Renal cortex interstitium (tissue), 11 donors: Measurements from ENCODE around the gene C10orf95. TPM values are rescaled to one million over a fixed set of nuclear protein-coding genes. Genes with fewer than 3 reads are reported as not detected.

Source experiments
- DNase-seq, 11 donors: peaks; one replicate each; pipeline ENCODE4 v3.0.0-alpha.2; 2013; ENCODE audit warnings: low read depth in 9 of 11, low spot score in 4 of 11; ENCODE audit errors: extremely low read depth in 1 of 11
- polyA plus RNA-seq, 3 donors: library from polyadenylated mRNA; unstranded; fragments of 120-200 nt; gene quantifications; one replicate each; pipeline ENCODE4 v1.2.1, GENCODE V29; 2013; ENCODE audit not compliant: insufficient read length in 3 of 3

C10orf95 gene
- polyA plus RNA-seq, 3 donors, result 0.78 to 2.3 (median 1.3) TPM

- no peak for DNase-seq
These were observed 41.5 kb downstream of the C10orf95 start for GRCh38 chr10:102409604-102410428.

GRCh38 chr10:102408728-102409603, 42.4 kb downstream of the C10orf95 start:
- DNase-seq, result peak in 1 of 11 donors; percentile 60

DNA sequence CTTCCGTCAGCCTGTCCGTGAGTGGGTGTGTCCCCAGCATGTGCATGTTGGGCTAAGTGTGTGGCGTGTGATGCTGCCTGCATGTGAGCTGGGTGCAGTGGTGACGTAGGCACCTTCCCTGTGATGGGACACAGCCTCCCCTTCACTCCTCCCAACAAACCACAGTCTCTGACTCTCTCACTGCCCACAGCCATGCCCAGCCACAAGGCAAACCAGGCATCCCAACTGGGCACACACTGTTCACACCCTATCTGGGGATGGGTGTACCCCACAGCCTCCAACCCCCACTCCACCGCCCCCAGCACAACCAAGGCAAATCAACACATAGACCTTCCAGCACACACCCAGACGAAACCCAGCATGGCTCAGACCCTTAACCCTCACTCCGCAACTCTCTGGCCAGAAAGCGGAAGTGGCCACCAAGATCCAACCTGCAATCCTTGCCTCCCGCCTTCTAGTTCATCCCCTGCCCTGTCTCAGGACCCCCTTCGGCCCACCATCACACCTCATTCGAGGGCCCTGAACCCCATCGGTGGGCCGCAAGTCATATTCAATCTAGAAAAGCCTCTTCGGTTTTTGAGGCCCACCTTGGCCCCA, 43.1 kb downstream of the C10orf95 start:
- no peak for DNase-seq

DNA sequence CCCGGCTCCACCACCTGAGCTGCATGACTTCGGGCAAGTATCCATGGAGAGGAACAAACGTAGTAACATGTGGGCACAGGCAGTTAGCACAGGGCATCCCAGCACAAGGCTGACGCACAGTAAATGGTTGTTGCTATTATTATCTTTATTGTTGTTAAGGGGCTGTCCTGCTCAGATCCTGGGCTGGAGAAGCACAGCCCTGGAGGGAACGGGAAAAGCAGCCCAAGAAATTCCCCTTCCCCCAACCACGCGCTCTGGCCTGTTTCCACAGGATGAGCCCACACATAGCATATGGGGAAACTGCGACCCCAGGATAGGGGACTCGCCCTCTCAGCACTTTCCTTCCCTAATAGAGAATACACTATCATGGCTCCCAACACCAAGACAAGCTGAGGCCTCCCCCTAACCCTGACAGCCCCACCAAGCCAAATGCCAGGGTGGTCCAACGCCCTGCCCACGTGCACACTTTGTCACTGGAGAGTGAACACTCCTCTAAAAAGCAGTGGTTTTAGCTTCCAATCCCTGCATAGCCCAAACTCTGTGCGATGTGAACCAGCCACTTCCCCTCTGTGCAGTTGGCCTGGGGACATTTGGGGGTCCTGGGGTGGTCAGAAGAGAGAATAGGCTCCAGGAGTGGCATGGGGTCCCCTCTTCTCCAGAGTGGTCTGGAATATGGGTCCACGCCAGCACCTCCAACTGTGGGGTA, 43.8 kb downstream of the C10orf95 start:
- DNase-seq, result no peak

DNA sequence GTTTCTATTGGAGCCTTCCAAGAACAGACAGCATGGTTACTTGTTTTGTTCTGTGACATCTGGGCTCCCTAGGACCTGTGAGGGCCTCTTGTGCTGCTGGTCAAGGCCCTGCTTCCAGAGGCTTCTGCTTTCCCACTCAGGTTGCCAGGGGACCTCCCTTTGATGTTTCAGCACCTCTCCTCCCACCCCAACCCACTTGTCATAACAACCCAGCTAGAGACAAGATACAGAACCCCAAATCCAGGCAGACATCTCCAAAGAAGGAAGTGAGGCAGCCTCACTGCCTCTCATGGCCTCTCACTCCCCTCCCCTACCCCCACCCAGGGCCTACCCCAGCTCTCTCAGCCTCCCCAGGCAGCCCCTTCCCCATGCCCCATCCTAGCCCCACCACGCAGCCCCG, 44.5 kb downstream of the C10orf95 start:
- DNase-seq, result no peak

- DNase-seq, result no peak
These were observed 45.7 kb downstream of the C10orf95 start for GRCh38 chr10:102405632-102406031.

GRCh38 chr10:102405108-102405571, 46.2 kb downstream of the C10orf95 start:
- DNase-seq, result no peak

DNA sequence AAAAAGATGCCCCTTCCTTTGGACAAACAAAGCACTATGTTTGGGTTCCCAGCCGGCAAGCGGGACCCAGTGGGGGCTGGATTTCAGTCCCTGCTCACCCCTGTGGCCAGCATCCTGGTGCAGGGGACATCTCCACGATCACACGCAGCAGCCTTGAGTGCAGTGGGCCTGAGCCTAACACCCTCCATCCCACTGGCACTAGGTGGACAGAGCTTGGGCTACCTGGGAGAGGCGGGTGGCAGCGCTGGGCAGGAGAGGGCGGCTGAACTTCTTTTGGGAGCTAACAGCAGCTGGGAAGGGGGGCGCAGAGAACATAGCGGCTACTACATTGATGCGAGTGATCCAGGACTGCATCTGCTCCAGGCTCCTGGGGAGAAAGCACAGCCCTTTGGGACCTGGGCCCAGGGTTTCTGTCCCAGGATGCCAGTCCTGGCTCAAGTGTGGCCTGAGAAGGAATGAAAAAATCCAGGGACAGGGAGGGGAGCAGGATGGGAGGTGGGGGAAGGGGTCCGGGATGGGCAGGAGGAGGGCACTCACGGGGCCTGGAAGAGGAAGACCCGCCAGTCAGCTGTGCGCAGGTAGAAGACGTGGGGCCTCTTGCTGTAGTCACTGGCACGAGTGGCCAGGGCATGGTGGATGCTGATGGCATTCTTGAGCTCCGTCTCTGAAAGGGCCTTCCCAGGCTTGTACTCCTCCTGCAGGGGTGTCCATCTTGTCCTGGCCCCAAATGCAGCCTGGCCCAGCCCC, 46.8 kb downstream of the C10orf95 start:
- DNase-seq, result no peak

DNA sequence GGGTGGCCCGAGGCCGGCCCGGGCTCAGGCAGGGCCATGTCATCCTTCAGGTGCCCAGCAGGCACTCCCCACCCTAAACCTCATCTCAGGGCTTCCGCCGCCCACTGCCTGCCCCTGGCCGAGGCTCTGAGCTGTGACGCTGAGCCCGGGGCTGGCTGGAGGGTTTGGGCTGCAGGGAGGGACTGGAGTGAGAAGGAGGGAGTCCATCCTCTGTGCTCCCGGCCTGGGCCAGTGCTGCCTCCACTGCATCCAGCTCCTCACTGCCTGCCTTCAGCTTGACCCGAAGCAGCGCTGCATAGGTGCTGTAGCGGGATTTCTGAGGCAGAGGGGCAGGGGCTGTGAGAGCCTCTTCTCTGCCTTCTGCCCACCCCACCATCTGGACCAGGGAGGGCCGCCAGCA, 48.2 kb downstream of the C10orf95 start:
- no peak for DNase-seq

DNA sequence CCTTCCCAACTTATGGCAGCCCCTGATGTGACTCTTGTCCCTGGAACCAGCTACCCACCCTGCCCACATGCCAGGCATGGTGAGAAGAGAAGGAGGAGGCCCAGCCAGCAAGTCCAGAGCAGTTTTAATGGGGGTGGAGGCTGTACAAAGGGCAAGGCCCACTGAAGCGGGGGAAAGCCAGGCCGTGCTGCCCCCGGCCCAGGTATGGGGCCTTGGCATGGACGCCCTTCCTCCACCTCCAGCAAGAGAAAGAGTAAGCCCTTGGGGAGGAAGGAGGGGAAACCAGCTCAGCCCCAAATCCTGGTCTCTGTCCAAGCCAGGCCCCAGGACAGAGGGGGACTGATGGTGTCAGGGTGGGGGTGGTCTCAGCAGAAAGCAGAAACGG, 48.8 kb downstream of the C10orf95 start:
- no peak for DNase-seq

- DNase-seq, result no peak
These were observed 49.4 kb downstream of the C10orf95 start for GRCh38 chr10:102401735-102402511.

GRCh38 chr10:102401342-102401654, 50.0 kb downstream of the C10orf95 start:
- no peak for DNase-seq

- DNase-seq, result no peak
These were observed 50.6 kb downstream of the C10orf95 start for GRCh38 chr10:102400598-102401341.

DNA sequence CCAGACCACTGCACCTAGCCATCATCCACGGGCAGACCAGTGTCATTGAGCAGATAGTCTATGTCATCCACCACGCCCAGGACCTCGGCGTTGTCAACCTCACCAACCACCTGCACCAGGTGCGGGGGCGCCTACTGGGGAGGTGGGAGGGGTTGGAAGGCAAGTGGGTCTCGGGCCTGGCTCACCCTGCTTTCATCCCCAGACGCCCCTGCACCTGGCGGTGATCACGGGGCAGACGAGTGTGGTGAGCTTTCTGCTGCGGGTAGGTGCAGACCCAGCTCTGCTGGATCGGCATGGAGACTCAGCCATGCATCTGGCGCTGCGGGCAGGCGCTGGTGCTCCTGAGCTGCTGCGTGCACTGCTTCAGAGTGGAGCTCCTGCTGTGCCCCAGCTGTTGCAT, 51.3 kb downstream of the C10orf95 start:
- DNase-seq, result no peak
